Measurements from ENCODE around the gene TYRP1. TPM values are rescaled to one million over a fixed set of nuclear protein-coding genes. Genes with fewer than 3 reads are reported as not detected.
A peak's percentile ranks its signal among the peaks of the same experiment; 100 is the strongest.

The TYRP1 gene
- total and polyA plus RNA-seq, 9 donors, result 0.02 to 0.22 TPM; not detected in 7

DNA sequence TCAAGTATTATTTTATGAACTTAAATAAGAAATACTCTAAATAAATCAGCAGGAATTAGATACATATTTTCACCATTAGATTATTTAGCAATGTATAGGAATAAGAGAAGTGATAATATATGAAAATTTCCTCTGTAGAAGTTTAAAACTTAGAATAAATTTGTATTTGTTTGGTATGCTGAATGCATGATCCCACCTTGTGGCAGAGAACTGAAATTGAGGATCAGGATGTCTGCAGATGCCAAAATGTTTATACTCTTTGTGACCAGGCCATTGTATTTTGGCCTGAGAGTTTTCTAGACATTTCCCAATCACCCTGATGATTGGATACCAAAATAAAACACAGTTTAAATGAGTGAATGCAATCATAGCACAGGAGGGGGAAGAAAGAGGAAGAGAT, 6.3 kb downstream of the TYRP1 start:
- intact Hi-C loops (cut with DNase I), result no loop called here
- TF ChIP-seq, protein P1, sequence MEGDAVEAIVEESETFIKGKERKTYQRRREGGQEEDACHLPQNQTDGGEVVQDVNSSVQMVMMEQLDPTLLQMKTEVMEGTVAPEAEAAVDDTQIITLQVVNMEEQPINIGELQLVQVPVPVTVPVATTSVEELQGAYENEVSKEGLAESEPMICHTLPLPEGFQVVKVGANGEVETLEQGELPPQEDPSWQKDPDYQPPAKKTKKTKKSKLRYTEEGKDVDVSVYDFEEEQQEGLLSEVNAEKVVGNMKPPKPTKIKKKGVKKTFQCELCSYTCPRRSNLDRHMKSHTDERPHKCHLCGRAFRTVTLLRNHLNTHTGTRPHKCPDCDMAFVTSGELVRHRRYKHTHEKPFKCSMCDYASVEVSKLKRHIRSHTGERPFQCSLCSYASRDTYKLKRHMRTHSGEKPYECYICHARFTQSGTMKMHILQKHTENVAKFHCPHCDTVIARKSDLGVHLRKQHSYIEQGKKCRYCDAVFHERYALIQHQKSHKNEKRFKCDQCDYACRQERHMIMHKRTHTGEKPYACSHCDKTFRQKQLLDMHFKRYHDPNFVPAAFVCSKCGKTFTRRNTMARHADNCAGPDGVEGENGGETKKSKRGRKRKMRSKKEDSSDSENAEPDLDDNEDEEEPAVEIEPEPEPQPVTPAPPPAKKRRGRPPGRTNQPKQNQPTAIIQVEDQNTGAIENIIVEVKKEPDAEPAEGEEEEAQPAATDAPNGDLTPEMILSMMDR (IDR thresholded peaks at IDR 0.05), result no peak
- TF ChIP-seq EP300 (IDR thresholded peaks at IDR 0.05) (no peak), POLR2A (IDR thresholded peaks at IDR 0.05) (no peak)
- DNase-seq, result no peak

DNA sequence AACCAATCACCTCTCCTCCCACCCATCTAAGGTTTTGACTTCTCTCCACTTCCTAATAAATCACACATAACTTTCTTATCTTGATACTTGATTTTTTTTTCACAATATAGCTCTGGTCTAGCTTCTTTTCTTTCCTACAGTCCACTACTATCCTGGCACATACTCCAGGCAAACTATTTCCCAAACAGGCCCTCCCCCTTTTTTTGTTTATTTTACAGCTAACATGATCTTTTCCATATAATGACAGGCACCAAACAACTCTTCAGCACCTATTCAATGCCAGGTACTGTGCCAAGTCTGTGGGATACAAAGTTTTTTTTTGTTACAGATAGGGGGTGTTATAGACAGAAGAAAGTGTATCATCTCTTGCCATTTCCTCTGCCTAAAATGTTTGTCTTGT, 7.9 kb downstream of the TYRP1 start:
- DNase-seq, result no peak
- intact Hi-C loops (cut with DNase I), result loop anchor here in 1 of 4 donors (5.0 kb wide), 1 partner anchor 386 kb away; no protein-coding TSS in a partner anchor
- Histone ChIP-seq H3K27ac (no peak overlapping the region), H3K27me3 (no peaks in the 10 kb centered on the region), H3K36me3 (no peaks in the 10 kb centered on the region), H3K4me1 (ENCODE audit: insufficient read depth) (no peaks in the 10 kb centered on the region), H3K4me3 (no peak overlapping the region), H3K9me3 (no peaks in the 10 kb centered on the region)
- TF ChIP-seq, protein P1 (IDR thresholded peaks at IDR 0.05), result no peak
- TF ChIP-seq EP300 (IDR thresholded peaks at IDR 0.05) (no peak), POLR2A (IDR thresholded peaks at IDR 0.05) (no peak)

More for the DNA sequence above, 6.3 kb downstream of the TYRP1 start:
- Histone ChIP-seq H3K9me3 (no peaks in the 10 kb centered on the region), H3K27me3 (no peaks in the 10 kb centered on the region), H3K4me3 (no peak overlapping the region), H3K36me3 (no peaks in the 10 kb centered on the region), H3K4me1 (ENCODE audit: insufficient read depth) (no peaks in the 10 kb centered on the region), H3K27ac (no peak overlapping the region)

DNA sequence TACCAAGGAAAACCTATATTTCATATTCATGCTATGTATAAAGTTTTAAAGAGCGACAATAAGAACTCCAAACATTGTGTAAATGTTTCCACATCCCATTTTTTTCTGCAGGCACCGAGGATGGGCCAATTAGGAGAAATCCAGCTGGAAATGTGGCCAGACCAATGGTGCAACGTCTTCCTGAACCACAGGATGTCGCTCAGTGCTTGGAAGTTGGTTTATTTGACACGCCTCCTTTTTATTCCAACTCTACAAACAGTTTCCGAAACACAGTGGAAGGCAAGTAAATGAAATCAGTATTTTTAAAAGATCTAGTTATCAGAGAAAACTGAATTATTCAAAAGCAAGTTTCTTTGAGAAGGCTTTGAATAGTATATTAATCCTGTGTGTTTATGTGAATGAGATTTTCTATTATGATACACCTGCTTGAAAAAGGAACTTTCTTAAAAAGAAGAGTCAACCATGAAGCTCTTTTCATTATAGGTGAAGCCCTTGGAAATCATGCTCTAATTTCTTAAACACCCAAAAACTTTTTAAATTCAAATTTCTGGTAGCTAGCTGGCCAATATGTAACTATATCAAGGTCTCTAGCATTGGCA, 9.1 kb downstream of the TYRP1 start:
- Histone ChIP-seq H3K9me3 (no peaks in the 10 kb centered on the region), H3K27me3 (no peaks in the 10 kb centered on the region), H3K27ac (no peak overlapping the region), H3K4me3 (no peak overlapping the region), H3K4me1 (ENCODE audit: insufficient read depth) (no peaks in the 10 kb centered on the region), H3K36me3 (no peaks in the 10 kb centered on the region)
- TF ChIP-seq EP300 (IDR thresholded peaks at IDR 0.05) (no peak), POLR2A (IDR thresholded peaks at IDR 0.05) (no peak)
- TF ChIP-seq, protein P1 (IDR thresholded peaks at IDR 0.05), result no peak
- peak in 1 of 5 donors; percentile 43 for DNase-seq
- 24 to 30% (median 26%) methylated on average over 6 of the region's 6 CpGs for WGBS, 3 donors
- intact Hi-C loops (cut with DNase I), result loop anchor here in 1 of 4 donors (5.0 kb wide), 1 partner anchor 385 kb away; no protein-coding TSS in a partner anchor

DNA sequence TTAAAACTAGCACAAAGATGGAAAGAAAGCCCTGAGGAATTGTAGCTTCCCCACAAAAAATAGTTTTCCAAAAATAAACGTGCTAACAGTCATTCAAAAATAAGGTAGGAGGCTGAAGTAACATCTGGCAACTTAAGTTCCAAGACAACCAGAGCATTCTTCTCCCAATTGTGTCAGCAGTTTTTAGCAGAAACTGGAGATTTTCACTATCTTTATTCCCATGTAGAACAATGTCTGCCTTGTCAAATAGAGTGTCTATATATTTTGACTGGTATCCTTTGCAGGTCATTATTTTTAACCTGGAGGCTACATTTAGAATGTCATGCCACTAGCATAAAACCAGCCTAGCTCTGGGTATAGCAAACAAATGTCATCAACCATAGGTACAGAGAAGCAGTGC, 10.8 kb downstream of the TYRP1 start:
- H3K27me3 ChIP-seq, result no peaks in the 10 kb centered on the region
- no peak overlapping the region for H3K4me3 ChIP-seq
- no peak overlapping the region for H3K27ac ChIP-seq
- TF ChIP-seq, protein P1 (IDR thresholded peaks at IDR 0.05), result no peak
- intact Hi-C loops (cut with DNase I), result loop anchor here in 1 of 4 donors (5.0 kb wide), 1 partner anchor 383 kb away; no protein-coding TSS in a partner anchor
- DNase-seq, result no peak
- no peaks in the 10 kb centered on the region for H3K9me3 ChIP-seq
- H3K4me1 ChIP-seq (ENCODE audit: insufficient read depth), result no peaks in the 10 kb centered on the region
- WGBS, 3 donors, result 0 to 12% (median 7%) methylated on average over 1 of the region's 1 CpG
- H3K36me3 ChIP-seq, result no peaks in the 10 kb centered on the region

All from ovary (tissue), 9 donors.